GM10266 (cell line): ENCODE measurements around the gene MGRN1.

Source experiments
- DNase-seq: peaks from one replicate; pipeline ENCODE4 v3.0.0; 2012; ENCODE audit errors: extremely low spot score
- TF ChIP-seq, protein P1 (sequence below): IDR thresholded peaks from 2 replicates; pipeline ENCODE4 v1.5.1; 2012; ENCODE audit warnings: mild to moderate bottlenecking, low read depth; ENCODE audit not compliant: control insufficient read depth, insufficient read depth; ENCODE audit errors: missing control alignments

Gene MGRN1

GRCh38 chr16:4614571-4615383 is 9.8 kb upstream of the MGRN1 start, which contains the start of gene UBALD1:
UBALD1 (minus strand) TSS chr16:4614888; CDS start chr16:4614797, 91 bp downstream.
- DNase-seq = peak; percentile 97
- TF ChIP-seq, protein P1, sequence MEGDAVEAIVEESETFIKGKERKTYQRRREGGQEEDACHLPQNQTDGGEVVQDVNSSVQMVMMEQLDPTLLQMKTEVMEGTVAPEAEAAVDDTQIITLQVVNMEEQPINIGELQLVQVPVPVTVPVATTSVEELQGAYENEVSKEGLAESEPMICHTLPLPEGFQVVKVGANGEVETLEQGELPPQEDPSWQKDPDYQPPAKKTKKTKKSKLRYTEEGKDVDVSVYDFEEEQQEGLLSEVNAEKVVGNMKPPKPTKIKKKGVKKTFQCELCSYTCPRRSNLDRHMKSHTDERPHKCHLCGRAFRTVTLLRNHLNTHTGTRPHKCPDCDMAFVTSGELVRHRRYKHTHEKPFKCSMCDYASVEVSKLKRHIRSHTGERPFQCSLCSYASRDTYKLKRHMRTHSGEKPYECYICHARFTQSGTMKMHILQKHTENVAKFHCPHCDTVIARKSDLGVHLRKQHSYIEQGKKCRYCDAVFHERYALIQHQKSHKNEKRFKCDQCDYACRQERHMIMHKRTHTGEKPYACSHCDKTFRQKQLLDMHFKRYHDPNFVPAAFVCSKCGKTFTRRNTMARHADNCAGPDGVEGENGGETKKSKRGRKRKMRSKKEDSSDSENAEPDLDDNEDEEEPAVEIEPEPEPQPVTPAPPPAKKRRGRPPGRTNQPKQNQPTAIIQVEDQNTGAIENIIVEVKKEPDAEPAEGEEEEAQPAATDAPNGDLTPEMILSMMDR = no peak

GRCh38 chr16:4615384-4616046 is 9.1 kb upstream of the MGRN1 start:
- no peak for DNase-seq
- TF ChIP-seq, protein P1 = no peak

- peak; percentile 99 for DNase-seq
- TF ChIP-seq, protein P1 = peak; percentile 75
Measured at GRCh38 chr16:4616047-4616811, 8.4 kb upstream of the MGRN1 start.

DNA sequence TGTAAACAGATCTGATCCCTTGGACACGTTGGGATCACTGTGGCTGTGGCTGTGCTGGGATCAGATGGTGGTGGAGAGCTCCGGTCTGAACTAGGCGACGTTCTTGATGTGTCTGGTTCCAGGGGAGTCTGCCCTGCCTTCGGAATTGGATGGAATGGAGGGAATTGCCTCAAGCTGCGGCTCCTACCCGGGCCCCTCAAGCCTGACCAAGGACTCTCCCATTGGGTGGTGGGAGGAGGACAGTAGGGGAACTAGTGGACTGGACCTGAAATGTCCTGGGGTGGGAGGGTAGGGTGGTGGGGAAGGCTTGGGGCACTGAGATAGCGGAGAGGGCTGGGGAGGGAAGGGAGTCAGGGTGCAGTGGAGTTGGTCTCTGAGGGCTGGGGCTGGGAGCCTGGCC is 6.7 kb upstream of the MGRN1 start:
- TF ChIP-seq, protein P1 = no peak
- no peak for DNase-seq

GRCh38 chr16:4618645-4619418 is 5.8 kb upstream of the MGRN1 start:
- TF ChIP-seq, protein P1 = no peak
- no peak for DNase-seq

DNA sequence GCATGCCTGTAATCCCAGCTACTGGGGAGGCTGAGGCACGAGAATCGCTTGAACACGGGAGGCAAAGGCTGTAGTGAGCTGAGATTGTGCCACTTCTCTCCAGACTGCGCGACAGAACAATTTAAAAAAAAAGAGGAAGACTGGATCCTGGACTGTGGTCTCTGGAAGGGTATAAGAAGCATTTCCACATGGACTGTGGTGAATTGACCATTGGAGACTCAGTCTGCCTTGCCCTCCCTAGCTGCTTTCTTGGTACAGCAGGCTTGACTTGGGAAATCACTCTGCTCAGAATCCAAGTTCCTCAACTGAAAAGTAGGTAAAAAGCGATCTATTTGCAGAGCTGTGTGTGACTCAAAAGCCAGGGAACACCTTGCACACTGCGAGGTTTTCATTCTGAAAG is 1.0 kb upstream of the MGRN1 start:
- DNase-seq = no peak

More for the DNA sequence above, 1.0 kb upstream of the MGRN1 start:
- TF ChIP-seq, protein P1 = no peak
